ENCODE results near the gene CFHR5. TPM values are rescaled to one million over a fixed set of nuclear protein-coding genes. Genes with fewer than 3 reads are reported as not detected.

The CFHR5 gene
- total and polyA plus RNA-seq, 2 donors (not counting 3 experiments of a cell fraction or from before 2014, with no cell fraction given) = not detected

DNA sequence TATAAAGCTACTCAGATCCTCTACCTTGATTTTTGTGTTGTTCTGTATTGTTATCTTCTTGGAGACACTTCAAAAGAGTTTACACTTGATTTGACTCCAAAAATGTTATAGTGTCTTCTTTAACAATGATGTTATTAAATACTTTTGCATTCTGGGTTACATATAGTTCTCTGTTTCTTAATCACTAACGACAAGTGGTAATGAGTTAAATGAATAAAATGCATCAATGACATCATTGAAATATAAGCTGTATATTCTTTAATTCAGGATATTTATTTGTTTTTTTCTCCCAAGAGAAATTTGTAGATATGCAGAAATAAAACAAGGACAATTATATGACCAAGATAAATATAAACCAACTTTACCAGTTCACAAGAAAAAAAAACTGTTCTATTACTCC, 7.2 kb upstream of the CFHR5 start:
- FAIRE-seq = no peak
- no peaks in the 10 kb centered on the region for H3K9me1 ChIP-seq (replicated peaks; ENCODE audit: control insufficient read depth, extremely low read depth, insufficient read depth, low read length)
- CTCF ChIA-PET = interaction anchor here (1.0 to 1.6 kb wide), 2 partner anchors 9 to 11 kb away, joined by 3 read pairs; no protein-coding TSS in a partner anchor
- no peak overlapping the region for H3K4me3 ChIP-seq (replicated peaks in 1 of 3; ENCODE audit: insufficient read depth in 1 of 3, low read depth in 1 of 3, low read length in 3 of 3)
- H3K36me3 ChIP-seq (ENCODE audit: control insufficient read depth in 2 of 2, extremely low read depth in 1 of 2, insufficient read depth in 2 of 2, low read length in 2 of 2) = no peaks in the 10 kb centered on the region
- H4K20me1 ChIP-seq (replicated peaks; ENCODE audit: control insufficient read depth, extremely low read depth, insufficient read depth, low read length) = no peaks in the 10 kb centered on the region
- no peak overlapping the region for H3K9ac ChIP-seq (replicated peaks; ENCODE audit: extremely low read depth, insufficient read depth, low read length)
- BruUV-seq (replicated peaks) = no TSS peak
- dilution Hi-C loops (cut with MboI; ENCODE audit: extremely low pct_ligation_motif_present, low sequenced_read_pairs) (no loop called here), intact Hi-C loops (cut with micrococcal nuclease) (no loop called here)
- H3K4me2 ChIP-seq (ENCODE audit: insufficient read depth, low read length) = no peak overlapping the region
- no peak overlapping the region for H2AFZ ChIP-seq (ENCODE audit: low read depth, low read length)
- TF ChIP-seq JUN (IDR thresholded peaks at IDR 0.05; ENCODE audit: borderline replicate concordance, insufficient read depth, insufficient read length, low read depth) (no peak), POLR2A (IDR thresholded peaks at IDR 0.05; ENCODE audit: low read depth, low read length) (no peak), EZH2 (IDR thresholded peaks at IDR 0.05; ENCODE audit: borderline replicate concordance, low read depth, low read length, severe bottlenecking) (no peak), POLR2AphosphoS5 (IDR thresholded peaks at IDR 0.05; ENCODE audit: insufficient read depth, low read depth, low read length) (no peak)
- TF ChIP-seq, protein P1, sequence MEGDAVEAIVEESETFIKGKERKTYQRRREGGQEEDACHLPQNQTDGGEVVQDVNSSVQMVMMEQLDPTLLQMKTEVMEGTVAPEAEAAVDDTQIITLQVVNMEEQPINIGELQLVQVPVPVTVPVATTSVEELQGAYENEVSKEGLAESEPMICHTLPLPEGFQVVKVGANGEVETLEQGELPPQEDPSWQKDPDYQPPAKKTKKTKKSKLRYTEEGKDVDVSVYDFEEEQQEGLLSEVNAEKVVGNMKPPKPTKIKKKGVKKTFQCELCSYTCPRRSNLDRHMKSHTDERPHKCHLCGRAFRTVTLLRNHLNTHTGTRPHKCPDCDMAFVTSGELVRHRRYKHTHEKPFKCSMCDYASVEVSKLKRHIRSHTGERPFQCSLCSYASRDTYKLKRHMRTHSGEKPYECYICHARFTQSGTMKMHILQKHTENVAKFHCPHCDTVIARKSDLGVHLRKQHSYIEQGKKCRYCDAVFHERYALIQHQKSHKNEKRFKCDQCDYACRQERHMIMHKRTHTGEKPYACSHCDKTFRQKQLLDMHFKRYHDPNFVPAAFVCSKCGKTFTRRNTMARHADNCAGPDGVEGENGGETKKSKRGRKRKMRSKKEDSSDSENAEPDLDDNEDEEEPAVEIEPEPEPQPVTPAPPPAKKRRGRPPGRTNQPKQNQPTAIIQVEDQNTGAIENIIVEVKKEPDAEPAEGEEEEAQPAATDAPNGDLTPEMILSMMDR (IDR thresholded peaks at IDR 0.05; ENCODE audit: extremely low read depth in 1 of 2, insufficient read depth in 1 of 2, low read depth in 1 of 2, low read length in 2 of 2) = no peak
- H3K4me1 ChIP-seq (ENCODE audit: control insufficient read depth, extremely low read depth, insufficient read depth, low read length) = no peaks in the 10 kb centered on the region
- no peaks in the 10 kb centered on the region for H3K27me3 ChIP-seq (ENCODE audit: control insufficient read depth in 2 of 2, insufficient read depth in 2 of 2, low read length in 2 of 2)
- H3K27ac ChIP-seq (ENCODE audit: insufficient read depth, low read depth, low read length) = no peak overlapping the region
- no peaks in the 10 kb centered on the region for H3K79me2 ChIP-seq (ENCODE audit: control insufficient read depth, insufficient read depth, low read length)
- POLR2A ChIA-PET = no interaction called here
- H3K9me3 ChIP-seq (replicated peaks; ENCODE audit: control insufficient read depth, insufficient read depth, low read length) = no peaks in the 10 kb centered on the region
- no peak for DNase-seq (ENCODE audit: low read depth, low spot score)

DNA sequence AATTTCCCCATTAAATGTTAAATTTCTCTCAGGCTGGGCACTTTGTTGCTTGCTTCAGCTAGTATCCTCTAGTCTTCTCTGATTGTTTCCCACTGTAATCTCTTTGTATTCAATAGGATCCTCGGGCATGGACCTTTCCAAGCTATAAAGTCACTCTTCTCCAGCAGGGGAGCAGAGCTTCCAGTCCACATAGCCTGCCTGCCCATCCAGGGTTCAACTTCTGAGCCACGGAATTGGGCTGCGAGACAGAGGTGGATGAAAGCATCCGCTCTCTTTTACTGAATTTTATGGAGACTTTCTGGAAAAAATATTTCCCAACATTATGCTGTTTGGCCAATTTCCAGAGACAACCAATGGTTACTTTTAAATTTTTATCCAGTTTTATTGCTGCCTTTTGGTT, 1.1 kb upstream of the CFHR5 start:
- POLR2A ChIA-PET = no interaction called here
- intact Hi-C loops (cut with micrococcal nuclease) = no loop called here
- H3K27ac ChIP-seq (ENCODE audit: insufficient read depth, low read depth, low read length) = no peak overlapping the region
- no TSS peak for BruUV-seq (replicated peaks)
- no peak overlapping the region for H3K9ac ChIP-seq (replicated peaks; ENCODE audit: extremely low read depth, insufficient read depth, low read length)
- no peaks in the 10 kb centered on the region for H3K4me1 ChIP-seq (ENCODE audit: control insufficient read depth, extremely low read depth, insufficient read depth, low read length)
- H3K9me3 ChIP-seq (replicated peaks; ENCODE audit: control insufficient read depth, insufficient read depth, low read length) = no peaks in the 10 kb centered on the region
- H3K36me3 ChIP-seq (ENCODE audit: control insufficient read depth in 2 of 2, extremely low read depth in 1 of 2, insufficient read depth in 2 of 2, low read length in 2 of 2) = no peaks in the 10 kb centered on the region
- H4K20me1 ChIP-seq (replicated peaks; ENCODE audit: control insufficient read depth, extremely low read depth, insufficient read depth, low read length) = no peaks in the 10 kb centered on the region
- no peak for TF ChIP-seq JUN (IDR thresholded peaks at IDR 0.05; ENCODE audit: borderline replicate concordance, insufficient read depth, insufficient read length, low read depth)
- no peak for TF ChIP-seq GATA2 (IDR thresholded peaks at IDR 0.05; ENCODE audit: insufficient read depth, insufficient read length, low read depth, low read length)
- TF ChIP-seq POLR2A (IDR thresholded peaks at IDR 0.05; ENCODE audit: low read depth, low read length) = no peak
- TF ChIP-seq FOS (IDR thresholded peaks at IDR 0.05; ENCODE audit: borderline replicate concordance, insufficient read depth, low read length) = no peak
- TF ChIP-seq EZH2 (IDR thresholded peaks at IDR 0.05; ENCODE audit: borderline replicate concordance, low read depth, low read length, severe bottlenecking) = no peak
- TF ChIP-seq, protein P1 (IDR thresholded peaks at IDR 0.05; ENCODE audit: extremely low read depth in 1 of 2, insufficient read depth in 1 of 2, low read depth in 1 of 2, low read length in 2 of 2) = no peak
- H2AFZ ChIP-seq (ENCODE audit: low read depth, low read length) = no peak overlapping the region
- dilution Hi-C loops (cut with MboI; ENCODE audit: extremely low pct_ligation_motif_present, low sequenced_read_pairs) = no loop called here
- no peak for DNase-seq (ENCODE audit: low read depth, low spot score)
- no peaks in the 10 kb centered on the region for H3K79me2 ChIP-seq (ENCODE audit: control insufficient read depth, insufficient read depth, low read length)
- no peak overlapping the region for H3K4me2 ChIP-seq (ENCODE audit: insufficient read depth, low read length)
- H3K27me3 ChIP-seq (ENCODE audit: control insufficient read depth in 2 of 2, insufficient read depth in 2 of 2, low read length in 2 of 2) = no peaks in the 10 kb centered on the region
- no peaks in the 10 kb centered on the region for H3K9me1 ChIP-seq (replicated peaks; ENCODE audit: control insufficient read depth, extremely low read depth, insufficient read depth, low read length)
- FAIRE-seq = no peak
- H3K4me3 ChIP-seq (replicated peaks in 1 of 3; ENCODE audit: insufficient read depth in 1 of 3, low read depth in 1 of 3, low read length in 3 of 3) = no peak overlapping the region
- CTCF ChIA-PET = no interaction called here
